GM12873 (cell line): Measurements from ENCODE around the gene KRT4.

Source experiments
- CTCF ChIP-seq: IDR thresholded peaks from 2 replicates; pipeline ENCODE4 v1.5.1; 2012; ENCODE audit warnings: low read depth, mild to moderate bottlenecking, moderate library complexity, low read length, control low read depth; ENCODE audit not compliant: insufficient read depth; ENCODE audit errors: missing control alignments

Gene KRT4

GRCh38 chr12:52835271-52836041 is 21.5 kb upstream of the KRT4 start:
- TF ChIP-seq CTCF: no peak

DNA sequence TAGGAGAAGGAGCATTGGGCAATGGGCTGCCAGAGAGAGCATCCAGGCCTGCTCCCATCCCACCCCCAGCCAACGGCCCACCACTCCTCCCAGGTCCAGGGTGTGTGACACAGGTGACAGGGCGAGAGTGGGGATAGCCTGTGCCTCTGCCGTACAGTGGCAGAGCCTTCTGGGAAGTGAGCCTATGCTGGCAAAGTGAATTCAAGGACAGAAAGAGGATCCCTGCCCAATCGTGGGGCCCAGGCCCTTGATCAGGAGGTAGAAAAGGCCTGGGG is 20.7 kb upstream of the KRT4 start:
- no peak for TF ChIP-seq CTCF

- TF ChIP-seq CTCF: no peak
Measured at GRCh38 chr12:52833922-52834726, 20.2 kb upstream of the KRT4 start, which contains the start of gene KRT79. Gene KRT79, minus strand, starts transcription at chr12:52834311. Its CDS starts 51 bp downstream, at chr12:52834260.

DNA sequence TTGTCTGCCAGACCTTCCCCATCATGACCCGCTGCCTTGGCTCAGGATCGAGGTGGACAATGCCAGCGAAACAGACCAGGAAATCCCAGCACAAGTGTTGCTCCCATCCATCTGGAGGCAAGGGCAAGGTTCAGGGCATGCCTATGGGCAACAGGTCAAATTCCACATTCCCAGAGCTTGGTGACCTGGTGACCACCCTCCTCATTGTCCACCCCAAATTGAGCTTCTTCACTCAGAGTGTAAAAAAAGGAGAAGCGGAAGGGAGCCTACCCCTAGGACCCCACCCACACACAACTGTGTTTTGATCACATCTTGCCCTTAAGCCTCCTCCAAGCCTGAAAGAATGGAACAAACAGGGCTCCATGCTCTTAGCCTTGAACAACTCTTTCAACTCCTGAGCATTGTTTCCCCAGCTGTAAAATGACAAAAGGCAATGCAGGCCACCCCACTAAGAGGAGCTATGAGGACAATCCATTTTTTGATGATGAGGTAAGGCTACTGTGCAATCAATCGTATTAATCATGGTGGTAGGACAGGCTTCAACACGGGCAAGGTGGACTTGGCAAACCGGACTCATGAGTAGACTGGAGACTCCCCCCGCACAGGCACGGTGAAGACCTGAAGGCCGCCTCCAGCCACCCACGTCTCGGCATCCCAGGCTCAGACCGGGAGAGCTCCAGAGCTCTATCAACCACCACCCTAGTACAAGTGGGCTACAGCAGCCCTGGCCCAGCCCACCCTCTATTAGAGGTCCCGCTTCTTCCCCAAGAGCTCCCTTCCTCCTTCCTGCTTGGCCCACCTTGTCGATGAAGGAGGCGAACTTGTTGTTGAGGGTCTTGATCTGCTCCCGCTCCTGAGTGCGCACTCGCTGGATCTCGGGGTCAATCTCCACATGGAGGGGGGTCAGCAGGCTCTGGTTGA is 19.3 kb upstream of the KRT4 start:
- no peak for TF ChIP-seq CTCF

DNA sequence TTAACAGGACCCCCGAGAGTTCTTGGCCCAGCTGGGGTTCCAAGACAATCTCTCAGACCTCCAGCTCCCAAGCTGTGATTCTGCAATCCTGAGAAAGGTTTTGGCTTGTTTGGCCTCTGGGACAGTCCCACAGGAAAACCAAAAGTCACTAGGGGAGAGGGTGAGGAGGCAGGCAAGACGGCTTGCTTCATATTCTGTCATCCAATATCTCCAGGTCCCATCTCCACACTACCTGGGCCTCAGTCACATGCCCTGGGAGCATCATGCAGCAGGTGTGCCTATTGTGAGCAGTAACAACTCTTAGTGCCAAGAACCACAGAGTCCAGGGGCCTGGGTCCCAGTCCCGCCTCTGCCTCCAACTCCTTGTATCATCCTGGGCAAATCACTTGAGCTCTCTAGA is 18.5 kb upstream of the KRT4 start:
- no peak for TF ChIP-seq CTCF

GRCh38 chr12:52831251-52831650 is 17.3 kb upstream of the KRT4 start:
- TF ChIP-seq CTCF: no peak
